ENCODE measurements around the gene MORN1. TPM values are rescaled to one million over a fixed set of nuclear protein-coding genes. Genes with fewer than 3 reads are reported as not detected.

MORN1 gene
- total RNA-seq, 4 donors from 2014 or later, result 2.8 to 9.6 (median 4.3) TPM

DNA sequence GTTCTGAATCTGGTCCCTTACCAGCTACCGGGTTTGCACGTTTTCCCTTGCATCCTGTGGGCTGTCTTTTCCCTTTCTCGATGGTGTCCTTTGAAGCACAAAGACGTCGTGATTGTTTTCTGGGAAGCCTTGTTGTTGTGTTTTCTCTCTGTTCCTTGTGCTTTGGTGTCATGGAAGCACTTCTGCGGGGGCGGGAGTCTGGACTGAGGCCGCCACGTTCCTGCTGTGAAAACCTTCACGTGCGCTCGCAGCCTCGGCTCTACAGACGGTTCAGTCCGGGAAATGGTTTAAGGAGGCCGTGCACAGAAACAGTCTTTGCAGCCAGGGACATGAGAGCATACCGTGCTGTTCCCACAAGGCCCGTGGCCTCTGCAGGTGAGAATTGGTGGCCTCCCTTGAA is 94.7 kb downstream of the MORN1 start:
- TF ChIP-seq, protein P1, sequence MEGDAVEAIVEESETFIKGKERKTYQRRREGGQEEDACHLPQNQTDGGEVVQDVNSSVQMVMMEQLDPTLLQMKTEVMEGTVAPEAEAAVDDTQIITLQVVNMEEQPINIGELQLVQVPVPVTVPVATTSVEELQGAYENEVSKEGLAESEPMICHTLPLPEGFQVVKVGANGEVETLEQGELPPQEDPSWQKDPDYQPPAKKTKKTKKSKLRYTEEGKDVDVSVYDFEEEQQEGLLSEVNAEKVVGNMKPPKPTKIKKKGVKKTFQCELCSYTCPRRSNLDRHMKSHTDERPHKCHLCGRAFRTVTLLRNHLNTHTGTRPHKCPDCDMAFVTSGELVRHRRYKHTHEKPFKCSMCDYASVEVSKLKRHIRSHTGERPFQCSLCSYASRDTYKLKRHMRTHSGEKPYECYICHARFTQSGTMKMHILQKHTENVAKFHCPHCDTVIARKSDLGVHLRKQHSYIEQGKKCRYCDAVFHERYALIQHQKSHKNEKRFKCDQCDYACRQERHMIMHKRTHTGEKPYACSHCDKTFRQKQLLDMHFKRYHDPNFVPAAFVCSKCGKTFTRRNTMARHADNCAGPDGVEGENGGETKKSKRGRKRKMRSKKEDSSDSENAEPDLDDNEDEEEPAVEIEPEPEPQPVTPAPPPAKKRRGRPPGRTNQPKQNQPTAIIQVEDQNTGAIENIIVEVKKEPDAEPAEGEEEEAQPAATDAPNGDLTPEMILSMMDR (IDR thresholded peaks at IDR 0.05; ENCODE audit: low read depth), result no peak

DNA sequence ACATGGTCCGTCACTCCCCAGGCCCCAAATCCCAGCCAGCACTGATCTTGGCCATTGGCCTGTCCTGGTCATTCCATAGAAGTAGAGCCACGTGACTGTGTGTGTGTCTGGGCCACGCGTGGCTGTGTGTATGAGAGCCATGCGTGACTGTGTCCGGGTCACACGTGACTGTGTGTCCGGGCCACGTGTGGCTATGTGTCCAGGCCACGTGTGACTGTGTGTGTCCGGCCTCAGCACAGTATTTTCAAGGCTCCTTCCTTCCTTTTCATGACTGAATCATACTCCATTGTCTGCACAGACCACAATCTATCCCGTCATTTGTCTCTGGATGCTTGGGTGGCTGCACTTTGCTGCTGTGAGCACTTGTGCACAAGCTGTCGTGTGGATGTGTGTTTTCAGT is 95.8 kb downstream of the MORN1 start:
- TF ChIP-seq, protein P1 (IDR thresholded peaks at IDR 0.05; ENCODE audit: low read depth), result no peak

DNA sequence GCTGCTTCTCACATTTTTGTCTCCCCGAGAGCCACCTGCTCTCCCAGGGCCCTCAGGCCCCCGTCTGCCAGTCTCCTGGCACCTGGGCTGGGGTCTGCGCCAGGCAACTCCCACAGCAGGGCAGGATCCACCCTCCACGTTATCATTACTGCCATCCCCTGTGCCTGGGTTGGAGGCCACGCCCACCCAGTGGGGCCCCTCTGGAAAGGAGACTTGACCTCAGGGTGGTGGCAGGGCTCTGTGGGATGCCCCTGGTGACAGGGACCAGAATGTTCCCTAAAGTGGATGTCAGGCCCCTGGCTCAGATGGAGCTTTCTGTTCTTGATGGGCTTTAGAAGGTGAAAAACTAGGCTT is 96.7 kb downstream of the MORN1 start:
- TF ChIP-seq, protein P1 (IDR thresholded peaks at IDR 0.05; ENCODE audit: low read depth), result no peak

DNA sequence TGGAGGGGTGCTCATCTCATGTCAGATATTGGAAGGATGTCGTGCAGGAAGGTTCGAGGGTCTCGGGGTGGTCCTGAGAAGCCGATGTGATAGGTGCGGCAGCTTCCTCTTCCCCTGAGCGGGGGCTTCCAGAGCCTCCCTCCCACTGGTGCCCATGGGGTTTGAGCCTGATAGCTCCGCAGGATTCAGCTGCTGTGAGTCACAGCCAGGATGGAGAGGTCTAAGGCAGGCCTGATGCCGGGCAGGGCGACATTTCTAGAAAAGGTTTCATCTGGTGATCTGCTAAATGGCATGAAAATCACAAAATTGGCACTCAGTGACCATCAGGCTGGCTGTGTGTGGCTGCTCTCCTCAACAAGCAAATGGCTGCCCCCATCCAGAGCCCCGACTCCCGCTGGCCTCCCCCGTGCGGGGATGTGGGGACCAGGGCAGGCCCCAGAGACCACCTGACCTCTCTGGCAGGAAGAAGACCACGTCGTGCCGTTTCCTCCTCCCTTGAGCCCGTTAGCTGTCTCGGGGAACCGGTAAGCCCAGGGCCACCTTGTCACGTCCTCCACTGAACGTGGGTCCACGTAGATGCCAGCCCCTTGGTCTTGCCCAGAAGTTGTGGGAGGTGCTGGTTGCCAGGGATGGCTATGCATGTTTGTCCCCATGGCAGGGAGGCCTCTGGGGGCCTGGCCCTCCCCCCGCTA is 97.2 kb downstream of the MORN1 start:
- TF ChIP-seq, protein P1 (IDR thresholded peaks at IDR 0.05; ENCODE audit: low read depth), result no peak

DNA sequence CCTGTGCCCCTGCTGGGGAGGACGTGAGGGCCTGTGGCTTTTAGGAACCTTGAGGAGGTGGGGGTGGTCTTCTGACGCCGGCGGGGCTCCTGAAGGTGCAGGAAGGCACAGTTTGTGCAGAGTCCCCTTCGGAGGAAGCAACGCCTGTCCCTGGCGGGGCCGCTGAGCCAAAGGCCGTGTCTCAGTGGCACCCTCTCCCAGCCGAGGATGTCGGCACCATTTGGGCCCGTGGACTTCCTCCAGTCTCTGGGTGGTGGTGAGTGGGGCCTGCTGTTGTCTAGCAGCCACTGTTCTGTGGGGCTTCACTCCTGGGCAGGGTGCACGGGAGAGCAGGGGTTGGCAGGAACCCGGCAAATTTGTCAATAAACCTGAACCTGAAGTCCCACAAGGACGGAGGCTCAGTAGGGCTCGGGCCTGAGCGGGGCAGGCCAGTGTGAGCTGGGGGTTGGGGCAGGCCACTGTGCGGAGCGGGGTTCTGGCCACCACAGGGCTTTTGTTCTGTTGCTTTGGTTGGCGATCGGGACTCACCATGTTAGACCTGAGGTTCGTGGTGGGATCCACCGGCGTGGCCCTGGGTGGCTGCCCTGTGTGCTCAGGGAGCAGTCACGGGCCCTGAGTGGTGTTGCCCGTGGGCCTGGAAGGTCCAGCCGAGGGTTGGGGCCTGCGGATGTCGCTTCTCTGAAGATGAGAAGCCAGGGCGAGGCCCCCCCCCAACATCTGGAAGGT is 98.5 kb downstream of the MORN1 start:
- TF ChIP-seq, protein P1 (IDR thresholded peaks at IDR 0.05; ENCODE audit: low read depth), result no peak

- TF ChIP-seq, protein P1 (IDR thresholded peaks at IDR 0.05; ENCODE audit: low read depth), result no peak
Measured at GRCh38 chr1:2291577-2291976, 99.8 kb downstream of the MORN1 start.

- TF ChIP-seq, protein P1 (IDR thresholded peaks at IDR 0.05; ENCODE audit: low read depth), result no peak
Measured at GRCh38 chr1:2290595-2291510, 100.5 kb downstream of the MORN1 start.

All from subcutaneous adipose tissue (tissue), 4 donors.